CD14-positive monocyte (primary cell): ENCODE measurements around the gene PRMT5. TPM values are rescaled to one million over a fixed set of nuclear protein-coding genes. Genes with fewer than 3 reads are reported as not detected.

ENCODE experiments used
- DNase-seq, 3 donors: peaks; one replicate each; pipeline ENCODE4 v3.0.0-alpha.2; 2011 to 2022
- H2AFZ ChIP-seq: 2 replicates; pipeline ENCODE4 v1.6.0; 2012; ENCODE audit warnings: mild to moderate bottlenecking, low read depth, low read length, inconsistent platforms; ENCODE audit not compliant: insufficient read depth, poor library complexity, severe bottlenecking
- H3K27ac ChIP-seq, 2 donors: 1 replicate in 1 of 2; 2 replicates in 1 of 2; pipeline ENCODE4 v1.5.1; 2012 to 2013; ENCODE audit warnings: low read length in 2 of 2, control low read depth in 1 of 2, inconsistent platforms in 1 of 2, low read depth in 1 of 2, mild to moderate bottlenecking in 1 of 2
- H3K27me3 ChIP-seq, 2 donors: one replicate each; pipeline versions ENCODE4 v1.6.0 to v1.6.1; 2011 to 2013; ENCODE audit warnings: low read length in 2 of 2; ENCODE audit not compliant: control insufficient read depth in 2 of 2, insufficient read depth in 2 of 2
- H3K36me3 ChIP-seq, 2 donors: replicated peaks in 1 of 2; 1 replicate in 1 of 2; 2 replicates in 1 of 2; pipeline versions ENCODE4 v1.5.1 to v1.6.1; 2012 to 2013; ENCODE audit warnings: low read length in 2 of 2, control low read depth in 1 of 2, inconsistent platforms in 1 of 2, mild to moderate bottlenecking in 1 of 2; ENCODE audit not compliant: insufficient read depth in 2 of 2, control insufficient read depth in 1 of 2
- H3K4me1 ChIP-seq, 2 donors: 1 replicate in 1 of 2; 2 replicates in 1 of 2; pipeline versions ENCODE4 v1.5.1 to v1.6.1; 2012 to 2013; ENCODE audit warnings: low read length in 2 of 2, control low read depth in 1 of 2, inconsistent platforms in 1 of 2, mild to moderate bottlenecking in 1 of 2, moderate library complexity in 1 of 2; ENCODE audit not compliant: insufficient read depth in 2 of 2, control insufficient read depth in 1 of 2
- H3K4me2 ChIP-seq: replicated peaks from 2 replicates; pipeline ENCODE3; 2012; ENCODE audit warnings: low read length, moderate library complexity, mild to moderate bottlenecking; ENCODE audit not compliant: poor library complexity, severe bottlenecking; ENCODE audit errors: extremely low read depth
- H3K4me3 ChIP-seq, 3 experiments: fragments of 200-600 bp in 1 of 3; sonication (generic) in 1 of 3; replicated peaks in 1 of 3; 1 replicate in 2 of 3; 2 replicates in 1 of 3; pipeline ENCODE4 v1.5.1; 2011 to 2013; ENCODE audit warnings: low read length in 3 of 3, mild to moderate bottlenecking in 3 of 3, control low read depth in 2 of 3, low read depth in 2 of 3, inconsistent platforms in 1 of 3, moderate library complexity in 1 of 3
- H3K79me2 ChIP-seq: 2 replicates; pipeline ENCODE4 v1.6.0; 2012; ENCODE audit warnings: mild to moderate bottlenecking, control low read depth, inconsistent platforms, low read length, moderate library complexity; ENCODE audit not compliant: insufficient read depth
- H3K9ac ChIP-seq: 2 replicates; pipeline ENCODE4 v1.6.0; 2017; ENCODE audit warnings: low read length, mild to moderate bottlenecking; ENCODE audit not compliant: insufficient read depth, poor library complexity, severe bottlenecking
- H3K9me3 ChIP-seq, 2 donors: replicated peaks in 1 of 2; 1 replicate in 1 of 2; 2 replicates in 1 of 2; pipeline versions ENCODE4 v1.5.1 to v1.6.1; 2012 to 2013; ENCODE audit warnings: low read length in 2 of 2, control low read depth in 1 of 2; ENCODE audit not compliant: control insufficient read depth in 1 of 2, insufficient read depth in 1 of 2
- H4K20me1 ChIP-seq: 2 replicates; pipeline ENCODE4 v1.6.0; 2012; ENCODE audit warnings: mild to moderate bottlenecking, low read length, control low read depth, moderate library complexity; ENCODE audit not compliant: insufficient read depth
- H3K27ac Mint-ChIP-seq, 7 donors: one replicate each; pipeline ENCODE4 v1.8.0; 2020; ENCODE audit warnings: mild to moderate bottlenecking in 7 of 7, mixed read lengths in 7 of 7, moderate library complexity in 6 of 7, inconsistent platforms in 2 of 7
- H3K27me3 Mint-ChIP-seq, 3 donors: one replicate each; pipeline ENCODE4 v1.8.0; 2021 to 2022; ENCODE audit warnings: low read depth in 3 of 3, mild to moderate bottlenecking in 3 of 3, mixed read lengths in 3 of 3, moderate library complexity in 3 of 3, inconsistent platforms in 1 of 3
- H3K36me3 Mint-ChIP-seq, 2 donors: one replicate each; pipeline ENCODE4 v1.8.0; 2020; ENCODE audit warnings: mixed read lengths in 2 of 2, inconsistent platforms in 1 of 2, mild to moderate bottlenecking in 1 of 2
- H3K4me1 Mint-ChIP-seq: one replicate; pipeline ENCODE4 v1.8.0; 2020; ENCODE audit warnings: mild to moderate bottlenecking, mixed read lengths
- H3K4me3 Mint-ChIP-seq, 2 donors: one replicate each; pipeline ENCODE4 v1.8.0; 2020; ENCODE audit warnings: mild to moderate bottlenecking in 2 of 2, mixed read lengths in 2 of 2, moderate library complexity in 1 of 2
- H3K9me3 Mint-ChIP-seq, 7 donors: one replicate each; pipeline ENCODE4 v1.8.0; 2020 to 2022; ENCODE audit warnings: mixed read lengths in 7 of 7, mild to moderate bottlenecking in 6 of 7, moderate library complexity in 6 of 7, inconsistent platforms in 2 of 7
- WGBS: methylation state at CpG from one replicate; pipeline ENCODE4 v1.1.5; 2013; ENCODE audit warnings: missing lambda C conversion rate; ENCODE audit not compliant: insufficient coverage; 5-methylcytosine and 5-hydroxymethylcytosine counted together
- intact Hi-C, 2 donors: fragments of 100-400 bp; cut with micrococcal nuclease; formaldehyde crosslinking; loops; one replicate each; pipeline versions ENCODE4 v1.15.0 to v1.15.1; 2023
- polyA plus RNA-seq, 3 donors: library from polyadenylated mRNA; depleted of rRNA in 1 of 3; unstranded in 2 of 3; stranded (reverse) in 1 of 3; fragments of 300-500 nt in 2 of 3; fragments of >200 nt in 1 of 3; fragmentation: Illumina TruSeq in 2 of 3; gene quantifications; 1 replicate in 2 of 3; 2 replicates in 1 of 3; pipeline ENCODE4 v1.2.3, GENCODE V29; 2012 to 2021
- TF ChIP-seq, protein P1 (sequence below): fragments of 200-600 bp; IDR thresholded peaks from one replicate; pipeline ENCODE4 v1.8.0; 2022; ENCODE audit warnings: antibody characterized with exemption, mild to moderate bottlenecking

PRMT5 gene
- polyA plus RNA-seq, 3 donors = 38.7 to 44.4 (median 44.1) TPM

DNA sequence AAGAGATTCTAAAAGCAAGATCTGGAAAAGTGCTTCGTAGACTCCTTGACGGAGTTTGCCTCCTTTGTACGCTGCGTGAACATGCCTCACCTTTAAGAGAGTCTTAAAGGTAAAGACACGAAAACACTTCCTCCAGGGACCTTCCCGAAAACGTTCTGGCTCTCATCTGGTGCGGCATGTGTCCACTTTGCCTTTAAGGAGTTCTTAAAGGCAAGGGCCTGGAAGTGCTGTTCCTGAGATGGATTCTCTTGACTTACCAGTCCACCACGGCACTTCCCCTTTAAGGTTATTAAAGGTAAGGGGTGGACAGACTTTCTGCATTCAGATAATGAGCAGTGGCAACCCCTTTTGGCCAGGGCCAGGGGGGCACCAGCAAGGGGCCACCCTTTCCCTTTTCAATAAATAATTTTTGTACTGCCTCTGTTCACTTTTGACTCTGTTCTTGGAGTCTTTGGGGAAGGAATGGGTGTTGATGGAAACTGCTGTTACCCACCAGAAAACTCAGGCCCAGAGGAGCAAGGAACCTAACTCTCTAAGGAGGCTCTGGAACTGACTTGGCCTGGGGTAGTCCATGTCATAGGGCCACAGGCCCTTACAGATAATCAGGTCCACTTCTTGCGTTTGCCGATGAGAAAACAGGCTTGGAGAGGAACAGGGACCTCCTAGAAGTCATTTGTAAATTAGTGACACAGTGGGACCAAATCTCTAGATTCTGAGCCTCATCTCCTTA lies 41.8 kb downstream of the PRMT5 start:
- 46% methylated on average over 6 of the region's 11 CpGs for WGBS
- peaks cover 9 to 14% of the 10 kb centered on the region in 2 donors for H3K36me3 Mint-ChIP-seq
- H3K4me3 Mint-ChIP-seq = peak overlapping the region; percentile 84 to 94
- intact Hi-C loops = no loop called here
- Histone ChIP-seq H3K4me3 (peak overlapping the region; percentile 21 to 78 (median 46)), H3K79me2 (no peaks in the 10 kb centered on the region), H4K20me1 (no peaks in the 10 kb centered on the region), H3K27me3 (peaks cover 0 to 25% of the 10 kb centered on the region in 2 donors), H2AFZ (peak overlapping the region; percentile 80), H3K4me1 (peaks cover 12 to 15% of the 10 kb centered on the region in 2 donors), H3K36me3 (peaks cover 0 to under 1% of the 10 kb centered on the region in 2 donors), H3K27ac (no peak overlapping the region), H3K4me2 (peak overlapping the region; percentile 77), H3K9ac (peak overlapping the region; percentile 45), H3K9me3 (no peaks in the 10 kb centered on the region)
- peaks cover 0 to 8% (median 3%) of the 10 kb centered on the region in 7 donors for H3K9me3 Mint-ChIP-seq
- H3K27me3 Mint-ChIP-seq = peaks cover 26 to 45% (median 26%) of the 10 kb centered on the region in 3 donors
- TF ChIP-seq, protein P1, sequence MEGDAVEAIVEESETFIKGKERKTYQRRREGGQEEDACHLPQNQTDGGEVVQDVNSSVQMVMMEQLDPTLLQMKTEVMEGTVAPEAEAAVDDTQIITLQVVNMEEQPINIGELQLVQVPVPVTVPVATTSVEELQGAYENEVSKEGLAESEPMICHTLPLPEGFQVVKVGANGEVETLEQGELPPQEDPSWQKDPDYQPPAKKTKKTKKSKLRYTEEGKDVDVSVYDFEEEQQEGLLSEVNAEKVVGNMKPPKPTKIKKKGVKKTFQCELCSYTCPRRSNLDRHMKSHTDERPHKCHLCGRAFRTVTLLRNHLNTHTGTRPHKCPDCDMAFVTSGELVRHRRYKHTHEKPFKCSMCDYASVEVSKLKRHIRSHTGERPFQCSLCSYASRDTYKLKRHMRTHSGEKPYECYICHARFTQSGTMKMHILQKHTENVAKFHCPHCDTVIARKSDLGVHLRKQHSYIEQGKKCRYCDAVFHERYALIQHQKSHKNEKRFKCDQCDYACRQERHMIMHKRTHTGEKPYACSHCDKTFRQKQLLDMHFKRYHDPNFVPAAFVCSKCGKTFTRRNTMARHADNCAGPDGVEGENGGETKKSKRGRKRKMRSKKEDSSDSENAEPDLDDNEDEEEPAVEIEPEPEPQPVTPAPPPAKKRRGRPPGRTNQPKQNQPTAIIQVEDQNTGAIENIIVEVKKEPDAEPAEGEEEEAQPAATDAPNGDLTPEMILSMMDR = no peak
- peak in 2 of 3 donors; percentile 20 to 29 for DNase-seq
- peaks cover 25% of the 10 kb centered on the region for H3K4me1 Mint-ChIP-seq
- H3K27ac Mint-ChIP-seq = peak overlapping the region in 3 of 7 donors; percentile 13 to 85 (median 14)

DNA sequence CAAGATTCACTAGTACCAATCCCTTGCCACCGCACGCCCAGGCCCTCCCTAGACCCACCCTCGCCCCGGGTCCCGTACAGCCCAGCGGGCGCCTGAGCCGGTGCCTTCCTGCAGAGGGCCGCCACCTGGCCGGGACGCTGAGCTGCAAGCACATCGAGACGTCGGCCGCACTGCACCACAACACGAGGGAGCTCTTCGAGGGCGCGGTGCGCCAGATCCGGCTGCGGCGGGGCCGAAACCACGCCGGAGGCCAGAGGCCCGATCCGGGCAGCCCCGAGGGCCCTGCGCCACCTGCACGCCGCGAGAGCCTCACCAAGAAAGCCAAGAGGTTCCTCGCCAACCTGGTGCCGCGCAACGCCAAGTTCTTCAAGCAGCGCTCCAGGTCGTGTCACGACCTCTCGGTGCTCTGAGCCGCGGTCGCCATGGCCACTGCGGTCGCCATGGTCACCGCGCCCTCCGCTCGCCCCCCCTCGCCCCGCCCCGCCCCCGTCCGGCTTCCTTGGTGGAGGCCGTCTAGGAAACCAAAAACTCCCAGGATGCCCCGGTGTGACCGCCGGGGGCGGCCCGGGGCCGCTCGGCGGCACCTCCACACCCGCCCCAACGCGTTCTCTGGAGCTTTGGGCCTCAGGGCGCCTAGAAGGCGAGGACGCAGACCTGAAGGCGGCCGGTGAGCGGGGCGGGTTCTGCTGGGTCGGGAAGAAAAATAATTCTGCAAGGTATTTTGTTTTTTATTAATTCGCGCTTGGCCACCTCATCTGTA lies 42.5 kb downstream of the PRMT5 start:
- no peaks in the 10 kb centered on the region for H3K36me3 ChIP-seq
- Mint-ChIP-seq H3K27ac (peak overlapping the region in 3 of 7 donors; percentile 13 to 85 (median 14)), H3K4me3 (peak overlapping the region; percentile 84 to 94), H3K36me3 (peaks cover 6 to 10% of the 10 kb centered on the region in 2 donors), H3K9me3 (peaks cover 0 to 10% (median 3%) of the 10 kb centered on the region in 7 donors), H3K4me1 (peaks cover 29% of the 10 kb centered on the region), H3K27me3 (peaks cover 29 to 51% (median 31%) of the 10 kb centered on the region in 3 donors)
- no peaks in the 10 kb centered on the region for H3K9me3 ChIP-seq
- TF ChIP-seq, protein P1 = no peak
- peak; percentile 29 to 51 (median 31) for DNase-seq
- H3K4me1 ChIP-seq = peaks cover 12 to 15% of the 10 kb centered on the region in 2 donors
- H2AFZ ChIP-seq = peak overlapping the region; percentile 80
- 4% methylated on average over 69 of the region's 77 CpGs for WGBS
- no peaks in the 10 kb centered on the region for H3K79me2 ChIP-seq
- H3K9ac ChIP-seq = peak overlapping the region; percentile 45
- H3K4me3 ChIP-seq = peak overlapping the region; percentile 21 to 78 (median 46)
- H4K20me1 ChIP-seq = no peaks in the 10 kb centered on the region
- intact Hi-C loops = no loop called here
- H3K27ac ChIP-seq = no peak overlapping the region
- H3K4me2 ChIP-seq = peak overlapping the region; percentile 77
- H3K27me3 ChIP-seq = peaks cover 0 to 29% of the 10 kb centered on the region in 2 donors
